HEK293 (cell line): Measurements from ENCODE around the gene METRNL.

Source experiments
- HOXD13 ChIP-seq: sonication (generic); formaldehyde crosslinking; IDR thresholded peaks from 2 replicates; pipeline ENCODE4 v1.8.0; 2022; ENCODE audit warnings: missing genetic modification reagents, borderline replicate concordance
- KLF1 ChIP-seq: fragments of 450-650 bp; formaldehyde crosslinking; IDR thresholded peaks from 2 replicates; pipeline ENCODE4 v1.5.1; 2016; ENCODE audit warnings: missing biosample characterization, missing genetic modification characterization
- ZBTB49 ChIP-seq: fragments of 450-650 bp; formaldehyde crosslinking; IDR thresholded peaks from 2 replicates; pipeline ENCODE4 v1.5.1; 2016; ENCODE audit warnings: missing biosample characterization, missing genetic modification characterization, low read depth
- ZNF274 ChIP-seq, 2 experiments: fragments of 200-500 bp in 1 of 2; fragments of 450-650 bp in 1 of 2; sonication (Bioruptor generic) in 1 of 2; formaldehyde crosslinking in 1 of 2; IDR thresholded peaks; 2 replicates each; pipeline versions ENCODE4 v1.5.1 to v1.6.1; 2014 to 2016; ENCODE audit warnings: borderline replicate concordance in 1 of 2, inconsistent platforms in 1 of 2, low read length in 1 of 2, missing biosample characterization in 1 of 2, missing genetic modification characterization in 1 of 2
- ZNF37A ChIP-seq: fragments of 450-650 bp; IDR thresholded peaks from 2 replicates; pipeline ENCODE4 v1.5.1; 2018; ENCODE audit warnings: missing biosample characterization, missing genetic modification characterization
- ZNF391 ChIP-seq: fragments of 450-650 bp; formaldehyde crosslinking; IDR thresholded peaks from 2 replicates; pipeline ENCODE4 v1.5.1; 2016; ENCODE audit warnings: low read depth, missing biosample characterization, missing genetic modification characterization, borderline replicate concordance
- ZNF398 ChIP-seq: fragments of 450-650 bp; formaldehyde crosslinking; IDR thresholded peaks from 2 replicates; pipeline ENCODE4 v1.5.1; 2017; ENCODE audit warnings: missing biosample characterization, missing genetic modification characterization
- ZNF433 ChIP-seq: fragments of 450-650 bp; formaldehyde crosslinking; IDR thresholded peaks from 2 replicates; pipeline ENCODE4 v1.5.1; 2016; ENCODE audit warnings: missing biosample characterization, missing genetic modification characterization, low read depth
- ZNF747 ChIP-seq: fragments of 450-650 bp; formaldehyde crosslinking; IDR thresholded peaks from 2 replicates; pipeline ENCODE4 v1.5.1; 2016; ENCODE audit warnings: missing biosample characterization, missing genetic modification characterization
- ZNF792 ChIP-seq: fragments of 450-650 bp; formaldehyde crosslinking; IDR thresholded peaks from 2 replicates; pipeline ENCODE4 v1.5.1; 2016; ENCODE audit warnings: missing biosample characterization, missing genetic modification characterization
- TF ChIP-seq, protein P1 (sequence below): fragments of 450-650 bp; formaldehyde crosslinking; IDR thresholded peaks from 2 replicates; pipeline ENCODE4 v1.5.1; 2016; ENCODE audit warnings: missing biosample characterization, missing genetic modification characterization
- TF ChIP-seq, protein P2 (sequence below): fragments of 450-650 bp; formaldehyde crosslinking; IDR thresholded peaks from 2 replicates; pipeline ENCODE4 v1.5.1; 2016; ENCODE audit warnings: missing biosample characterization, missing genetic modification characterization, borderline replicate concordance
- TF ChIP-seq, protein P3 (sequence below): fragments of 450-650 bp; formaldehyde crosslinking; IDR thresholded peaks from 2 replicates; pipeline ENCODE4 v1.5.1; 2016; ENCODE audit warnings: missing biosample characterization, missing genetic modification characterization, low read depth
- TF ChIP-seq, protein P4 (sequence below): IDR thresholded peaks from 2 replicates; pipeline ENCODE4 v1.6.1; 2011; ENCODE audit warnings: mild to moderate bottlenecking, low read depth, low read length, borderline replicate concordance
- TF ChIP-seq, protein P5 (sequence below): fragments of 450-650 bp; formaldehyde crosslinking; optimal IDR thresholded peaks from 2 replicates; pipeline ENCODE3; 2016; ENCODE audit warnings: missing biosample characterization, mild to moderate bottlenecking, missing genetic modification characterization
- TF ChIP-seq, protein P6 (sequence below): fragments of 450-650 bp; formaldehyde crosslinking; IDR thresholded peaks from 2 replicates; pipeline ENCODE4 v1.5.1; 2016; ENCODE audit warnings: missing biosample characterization, missing genetic modification characterization, borderline replicate concordance

The METRNL gene

DNA sequence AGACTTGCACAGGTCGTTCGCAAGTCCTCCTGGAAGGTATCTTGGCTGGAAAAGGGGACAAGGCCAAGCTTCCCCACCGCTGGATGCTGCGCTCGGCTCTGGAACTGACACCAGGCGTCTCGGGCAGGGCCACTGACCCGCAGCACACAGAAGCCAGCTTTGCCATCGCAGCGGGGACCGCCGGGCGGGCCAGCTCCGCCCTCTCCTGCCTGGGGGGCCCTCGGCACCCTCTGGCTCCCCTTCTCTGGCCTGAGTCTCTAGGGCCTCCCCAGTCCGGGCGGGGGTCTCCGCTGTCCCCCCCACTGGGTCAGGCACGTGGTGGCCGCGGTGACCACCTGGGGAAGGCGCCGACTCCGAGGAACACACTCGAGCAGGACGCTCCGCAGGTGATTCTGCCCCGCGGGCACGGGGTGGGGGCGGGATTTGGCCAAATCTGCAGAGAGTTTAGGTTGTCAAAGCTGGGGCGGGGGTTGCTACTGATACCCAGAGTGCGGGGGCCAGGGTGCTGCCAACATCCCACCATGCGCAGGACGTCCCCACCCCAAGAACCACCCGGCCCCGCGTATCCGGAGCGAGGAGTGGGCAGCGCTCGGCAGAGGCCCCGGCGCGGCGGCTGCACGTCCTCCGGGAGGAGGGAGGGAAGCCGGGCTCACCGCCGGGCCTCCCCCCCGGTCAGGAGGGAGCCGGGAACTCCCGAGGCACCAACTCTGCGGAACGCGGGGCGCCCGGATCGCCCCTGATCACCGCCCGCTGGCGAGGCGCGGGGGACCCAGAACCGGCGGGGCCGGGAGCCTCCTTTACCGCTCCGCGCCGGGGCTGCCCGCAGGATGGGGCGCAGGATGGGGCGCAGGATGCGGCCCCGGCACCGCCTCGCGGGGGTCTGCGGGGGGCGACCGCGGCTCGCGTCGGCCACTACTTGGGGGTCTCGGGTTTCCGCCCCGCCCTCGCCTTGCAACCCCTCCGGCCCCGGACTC is 744 bp upstream of the METRNL start (continued):
- TF ChIP-seq, protein P1, sequence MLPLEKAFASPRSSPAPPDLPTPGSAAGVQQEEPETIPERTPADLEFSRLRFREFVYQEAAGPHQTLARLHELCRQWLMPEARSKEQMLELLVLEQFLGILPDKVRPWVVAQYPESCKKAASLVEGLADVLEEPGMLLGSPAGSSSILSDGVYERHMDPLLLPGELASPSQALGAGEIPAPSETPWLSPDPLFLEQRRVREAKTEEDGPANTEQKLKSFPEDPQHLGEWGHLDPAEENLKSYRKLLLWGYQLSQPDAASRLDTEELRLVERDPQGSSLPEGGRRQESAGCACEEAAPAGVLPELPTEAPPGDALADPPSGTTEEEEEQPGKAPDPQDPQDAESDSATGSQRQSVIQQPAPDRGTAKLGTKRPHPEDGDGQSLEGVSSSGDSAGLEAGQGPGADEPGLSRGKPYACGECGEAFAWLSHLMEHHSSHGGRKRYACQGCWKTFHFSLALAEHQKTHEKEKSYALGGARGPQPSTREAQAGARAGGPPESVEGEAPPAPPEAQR (tag by site-specific recombination): no peak
- TF ChIP-seq ZNF398 (tag by site-specific recombination) (0 out of 2 replicates have a peak, but pooled peaks have one; percentile 36), ZNF792 (no peak), ZNF433 (tag by site-specific recombination) (no peak), ZNF274 (IDR thresholded peaks at IDR 0.05; ENCODE audit: low read length) (no peak), ZNF274 (tag by site-specific recombination; IDR thresholded peaks at IDR 0.05; ENCODE audit: borderline replicate concordance) (no peak), ZBTB49 (tag by site-specific recombination) (no peak), KLF1 (tag by site-specific recombination) (peak; percentile 53), HOXD13 (CRISPR knock-in tag) (no peak), ZNF747 (tag by site-specific recombination) (no peak), ZNF37A (no peak), ZNF391 (no peak)
- TF ChIP-seq, protein P2, sequence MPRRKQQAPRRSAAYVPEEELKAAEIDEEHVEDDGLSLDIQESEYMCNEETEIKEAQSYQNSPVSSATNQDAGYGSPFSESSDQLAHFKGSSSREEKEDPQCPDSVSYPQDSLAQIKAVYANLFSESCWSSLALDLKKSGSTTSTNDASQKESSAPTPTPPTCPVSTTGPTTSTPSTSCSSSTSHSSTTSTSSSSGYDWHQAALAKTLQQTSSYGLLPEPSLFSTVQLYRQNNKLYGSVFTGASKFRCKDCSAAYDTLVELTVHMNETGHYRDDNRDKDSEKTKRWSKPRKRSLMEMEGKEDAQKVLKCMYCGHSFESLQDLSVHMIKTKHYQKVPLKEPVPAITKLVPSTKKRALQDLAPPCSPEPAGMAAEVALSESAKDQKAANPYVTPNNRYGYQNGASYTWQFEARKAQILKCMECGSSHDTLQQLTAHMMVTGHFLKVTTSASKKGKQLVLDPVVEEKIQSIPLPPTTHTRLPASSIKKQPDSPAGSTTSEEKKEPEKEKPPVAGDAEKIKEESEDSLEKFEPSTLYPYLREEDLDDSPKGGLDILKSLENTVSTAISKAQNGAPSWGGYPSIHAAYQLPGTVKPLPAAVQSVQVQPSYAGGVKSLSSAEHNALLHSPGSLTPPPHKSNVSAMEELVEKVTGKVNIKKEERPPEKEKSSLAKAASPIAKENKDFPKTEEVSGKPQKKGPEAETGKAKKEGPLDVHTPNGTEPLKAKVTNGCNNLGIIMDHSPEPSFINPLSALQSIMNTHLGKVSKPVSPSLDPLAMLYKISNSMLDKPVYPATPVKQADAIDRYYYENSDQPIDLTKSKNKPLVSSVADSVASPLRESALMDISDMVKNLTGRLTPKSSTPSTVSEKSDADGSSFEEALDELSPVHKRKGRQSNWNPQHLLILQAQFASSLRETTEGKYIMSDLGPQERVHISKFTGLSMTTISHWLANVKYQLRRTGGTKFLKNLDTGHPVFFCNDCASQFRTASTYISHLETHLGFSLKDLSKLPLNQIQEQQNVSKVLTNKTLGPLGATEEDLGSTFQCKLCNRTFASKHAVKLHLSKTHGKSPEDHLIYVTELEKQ (tag by site-specific recombination): no peak
- TF ChIP-seq, protein P3, sequence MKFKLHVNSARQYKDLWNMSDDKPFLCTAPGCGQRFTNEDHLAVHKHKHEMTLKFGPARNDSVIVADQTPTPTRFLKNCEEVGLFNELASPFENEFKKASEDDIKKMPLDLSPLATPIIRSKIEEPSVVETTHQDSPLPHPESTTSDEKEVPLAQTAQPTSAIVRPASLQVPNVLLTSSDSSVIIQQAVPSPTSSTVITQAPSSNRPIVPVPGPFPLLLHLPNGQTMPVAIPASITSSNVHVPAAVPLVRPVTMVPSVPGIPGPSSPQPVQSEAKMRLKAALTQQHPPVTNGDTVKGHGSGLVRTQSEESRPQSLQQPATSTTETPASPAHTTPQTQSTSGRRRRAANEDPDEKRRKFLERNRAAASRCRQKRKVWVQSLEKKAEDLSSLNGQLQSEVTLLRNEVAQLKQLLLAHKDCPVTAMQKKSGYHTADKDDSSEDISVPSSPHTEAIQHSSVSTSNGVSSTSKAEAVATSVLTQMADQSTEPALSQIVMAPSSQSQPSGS (tag by site-specific recombination): no peak
- TF ChIP-seq, protein P4, sequence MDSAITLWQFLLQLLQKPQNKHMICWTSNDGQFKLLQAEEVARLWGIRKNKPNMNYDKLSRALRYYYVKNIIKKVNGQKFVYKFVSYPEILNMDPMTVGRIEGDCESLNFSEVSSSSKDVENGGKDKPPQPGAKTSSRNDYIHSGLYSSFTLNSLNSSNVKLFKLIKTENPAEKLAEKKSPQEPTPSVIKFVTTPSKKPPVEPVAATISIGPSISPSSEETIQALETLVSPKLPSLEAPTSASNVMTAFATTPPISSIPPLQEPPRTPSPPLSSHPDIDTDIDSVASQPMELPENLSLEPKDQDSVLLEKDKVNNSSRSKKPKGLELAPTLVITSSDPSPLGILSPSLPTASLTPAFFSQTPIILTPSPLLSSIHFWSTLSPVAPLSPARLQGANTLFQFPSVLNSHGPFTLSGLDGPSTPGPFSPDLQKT: no peak
- TF ChIP-seq, protein P5, sequence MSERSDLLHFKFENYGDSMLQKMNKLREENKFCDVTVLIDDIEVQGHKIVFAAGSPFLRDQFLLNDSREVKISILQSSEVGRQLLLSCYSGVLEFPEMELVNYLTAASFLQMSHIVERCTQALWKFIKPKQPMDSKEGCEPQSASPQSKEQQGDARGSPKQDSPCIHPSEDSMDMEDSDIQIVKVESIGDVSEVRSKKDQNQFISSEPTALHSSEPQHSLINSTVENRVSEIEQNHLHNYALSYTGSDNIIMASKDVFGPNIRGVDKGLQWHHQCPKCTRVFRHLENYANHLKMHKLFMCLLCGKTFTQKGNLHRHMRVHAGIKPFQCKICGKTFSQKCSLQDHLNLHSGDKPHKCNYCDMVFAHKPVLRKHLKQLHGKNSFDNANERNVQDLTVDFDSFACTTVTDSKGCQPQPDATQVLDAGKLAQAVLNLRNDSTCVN (tag by site-specific recombination): peak; percentile 59
- TF ChIP-seq, protein P6, sequence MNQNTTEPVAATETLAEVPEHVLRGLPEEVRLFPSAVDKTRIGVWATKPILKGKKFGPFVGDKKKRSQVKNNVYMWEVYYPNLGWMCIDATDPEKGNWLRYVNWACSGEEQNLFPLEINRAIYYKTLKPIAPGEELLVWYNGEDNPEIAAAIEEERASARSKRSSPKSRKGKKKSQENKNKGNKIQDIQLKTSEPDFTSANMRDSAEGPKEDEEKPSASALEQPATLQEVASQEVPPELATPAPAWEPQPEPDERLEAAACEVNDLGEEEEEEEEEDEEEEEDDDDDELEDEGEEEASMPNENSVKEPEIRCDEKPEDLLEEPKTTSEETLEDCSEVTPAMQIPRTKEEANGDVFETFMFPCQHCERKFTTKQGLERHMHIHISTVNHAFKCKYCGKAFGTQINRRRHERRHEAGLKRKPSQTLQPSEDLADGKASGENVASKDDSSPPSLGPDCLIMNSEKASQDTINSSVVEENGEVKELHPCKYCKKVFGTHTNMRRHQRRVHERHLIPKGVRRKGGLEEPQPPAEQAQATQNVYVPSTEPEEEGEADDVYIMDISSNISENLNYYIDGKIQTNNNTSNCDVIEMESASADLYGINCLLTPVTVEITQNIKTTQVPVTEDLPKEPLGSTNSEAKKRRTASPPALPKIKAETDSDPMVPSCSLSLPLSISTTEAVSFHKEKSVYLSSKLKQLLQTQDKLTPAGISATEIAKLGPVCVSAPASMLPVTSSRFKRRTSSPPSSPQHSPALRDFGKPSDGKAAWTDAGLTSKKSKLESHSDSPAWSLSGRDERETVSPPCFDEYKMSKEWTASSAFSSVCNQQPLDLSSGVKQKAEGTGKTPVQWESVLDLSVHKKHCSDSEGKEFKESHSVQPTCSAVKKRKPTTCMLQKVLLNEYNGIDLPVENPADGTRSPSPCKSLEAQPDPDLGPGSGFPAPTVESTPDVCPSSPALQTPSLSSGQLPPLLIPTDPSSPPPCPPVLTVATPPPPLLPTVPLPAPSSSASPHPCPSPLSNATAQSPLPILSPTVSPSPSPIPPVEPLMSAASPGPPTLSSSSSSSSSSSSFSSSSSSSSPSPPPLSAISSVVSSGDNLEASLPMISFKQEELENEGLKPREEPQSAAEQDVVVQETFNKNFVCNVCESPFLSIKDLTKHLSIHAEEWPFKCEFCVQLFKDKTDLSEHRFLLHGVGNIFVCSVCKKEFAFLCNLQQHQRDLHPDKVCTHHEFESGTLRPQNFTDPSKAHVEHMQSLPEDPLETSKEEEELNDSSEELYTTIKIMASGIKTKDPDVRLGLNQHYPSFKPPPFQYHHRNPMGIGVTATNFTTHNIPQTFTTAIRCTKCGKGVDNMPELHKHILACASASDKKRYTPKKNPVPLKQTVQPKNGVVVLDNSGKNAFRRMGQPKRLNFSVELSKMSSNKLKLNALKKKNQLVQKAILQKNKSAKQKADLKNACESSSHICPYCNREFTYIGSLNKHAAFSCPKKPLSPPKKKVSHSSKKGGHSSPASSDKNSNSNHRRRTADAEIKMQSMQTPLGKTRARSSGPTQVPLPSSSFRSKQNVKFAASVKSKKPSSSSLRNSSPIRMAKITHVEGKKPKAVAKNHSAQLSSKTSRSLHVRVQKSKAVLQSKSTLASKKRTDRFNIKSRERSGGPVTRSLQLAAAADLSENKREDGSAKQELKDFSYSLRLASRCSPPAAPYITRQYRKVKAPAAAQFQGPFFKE: no peak
